GM12874 (cell line): ENCODE results near the gene FGD1.

Experiments used
- CTCF ChIP-seq: IDR thresholded peaks from 2 replicates; pipeline ENCODE4 v1.5.1; 2011; ENCODE audit warnings: low read depth, mild to moderate bottlenecking, control low read depth, low read length, moderate library complexity; ENCODE audit not compliant: insufficient read depth

FGD1 gene

GRCh38 chrX:54447461-54447860, 48.6 kb downstream of the FGD1 start:
- TF ChIP-seq CTCF: peak; percentile 15; the same call in 1 of the 2 replicates

GRCh38 chrX:54446084-54446483, 50.0 kb downstream of the FGD1 start:
- TF ChIP-seq CTCF: no peak

GRCh38 chrX:54444752-54445151, 51.3 kb downstream of the FGD1 start:
- TF ChIP-seq CTCF: no peak

GRCh38 chrX:54442790-54443189, 53.2 kb downstream of the FGD1 start:
- no peak for TF ChIP-seq CTCF

- no peak for TF ChIP-seq CTCF
Observed at GRCh38 chrX:54439960-54440871, 55.8 kb downstream of the FGD1 start, which contains the start of gene TSR2. Gene TSR2, plus strand, starts transcription at chrX:54440404. Its CDS starts 18 bp downstream, at chrX:54440422.

GRCh38 chrX:54435121-54435520, 60.9 kb downstream of the FGD1 start:
- no peak for TF ChIP-seq CTCF

GRCh38 chrX:54430519-54430918, 65.5 kb downstream of the FGD1 start:
- TF ChIP-seq CTCF: no peak
